Fibroblast of skin of scalp (primary cell): Measurements from ENCODE around the gene C3. TPM values are rescaled to one million over a fixed set of nuclear protein-coding genes. Genes with fewer than 3 reads are reported as not detected.
"Not testable (repeated sequence)": the region's sequence is repeated elsewhere in the genome, so short reads cannot be mapped to it uniquely, and the experiment has no call there.

Experiments
- DNase-seq: peaks from one replicate; pipeline ENCODE4 v3.0.0-alpha.2; 2013
- polyA plus RNA-seq, 2 experiments: library from polyadenylated mRNA; unstranded; fragments of 120-200 nt; gene quantifications; one replicate each; pipeline ENCODE4 v1.2.1, GENCODE V29; 2013; ENCODE audit not compliant: insufficient read length in 2 of 2

Gene C3
- polyA plus RNA-seq (2013, experiment 1 of 2; ENCODE audit: insufficient read length): 0.55 TPM
- 3.3 TPM for polyA plus RNA-seq (2013, experiment 2 of 2; ENCODE audit: insufficient read length)

DNA sequence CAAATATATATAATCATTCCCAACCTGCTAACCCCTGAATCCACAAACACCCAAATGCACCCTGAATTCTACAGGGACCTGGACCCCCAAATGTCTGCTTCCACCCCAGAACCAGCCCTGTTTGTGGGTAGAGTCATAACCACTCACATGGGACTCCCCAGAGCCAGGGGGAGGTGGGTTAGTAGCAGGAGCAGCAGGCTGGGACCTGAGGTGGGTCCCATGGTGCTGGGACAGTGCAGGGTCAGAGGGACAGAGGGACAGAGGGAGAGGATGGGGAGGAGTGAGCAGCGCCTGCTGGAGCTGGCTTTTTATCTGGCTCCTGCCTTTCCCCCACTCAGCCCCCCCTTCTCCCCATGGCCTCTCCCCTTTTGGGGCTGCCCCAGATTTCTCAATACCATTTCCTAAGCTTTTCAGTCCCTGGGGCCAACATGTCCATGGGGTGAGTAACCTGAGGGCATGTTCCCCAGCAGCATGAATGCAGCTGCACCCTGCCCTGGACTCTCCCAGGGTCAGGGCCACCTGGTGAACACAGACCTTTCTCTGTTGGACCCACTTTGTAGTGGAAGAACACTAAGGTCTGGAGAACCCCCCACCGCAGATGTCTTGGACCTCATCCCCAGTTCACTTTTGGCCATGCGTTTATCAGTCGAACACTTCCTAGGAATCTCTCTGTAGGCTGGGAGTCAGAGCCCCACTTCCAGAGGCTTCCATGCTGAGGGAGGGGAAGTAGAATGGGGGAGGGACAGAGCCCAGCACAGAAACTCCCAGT lies at the start of gene C3:
TSS of gene C3 (minus strand) at position 282 of the 769 bp plus-strand sequence. CDS start at position 221, 61 bp downstream.
- DNase-seq: no peak

DNA sequence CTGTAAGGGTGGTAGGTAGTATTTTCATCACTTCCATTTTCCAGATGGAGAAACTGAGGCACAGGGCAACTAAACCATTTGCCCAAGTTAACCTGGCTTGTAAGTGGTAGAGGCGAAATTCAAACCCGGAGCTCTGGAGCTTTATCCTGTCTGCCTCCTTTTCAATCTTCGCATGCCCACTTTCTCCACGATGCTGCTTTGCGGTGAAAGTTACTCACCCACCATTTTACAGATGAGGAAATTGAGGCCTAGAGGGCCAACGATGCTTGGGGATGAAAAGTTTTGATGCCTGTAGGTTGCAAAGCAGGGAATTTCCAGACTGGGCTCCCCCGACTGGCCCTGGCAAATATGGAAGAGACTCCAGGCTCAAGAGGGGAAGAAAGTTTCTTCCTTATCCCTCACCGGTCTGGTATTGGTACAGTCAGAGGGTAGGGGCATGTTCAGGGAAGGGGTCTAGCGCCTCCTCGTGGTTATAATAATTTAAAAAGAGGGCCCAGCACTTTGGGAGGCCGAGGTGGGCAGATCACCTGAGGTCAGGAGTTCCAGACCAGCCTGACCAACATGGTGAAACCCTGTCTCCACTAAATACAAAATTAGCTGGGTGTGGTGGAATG lies 48.7 kb upstream of the C3 start:
- DNase-seq: peak; percentile 15

GRCh38 chr19:6768236-6768785 lies 47.9 kb upstream of the C3 start:
- no peak for DNase-seq

DNA sequence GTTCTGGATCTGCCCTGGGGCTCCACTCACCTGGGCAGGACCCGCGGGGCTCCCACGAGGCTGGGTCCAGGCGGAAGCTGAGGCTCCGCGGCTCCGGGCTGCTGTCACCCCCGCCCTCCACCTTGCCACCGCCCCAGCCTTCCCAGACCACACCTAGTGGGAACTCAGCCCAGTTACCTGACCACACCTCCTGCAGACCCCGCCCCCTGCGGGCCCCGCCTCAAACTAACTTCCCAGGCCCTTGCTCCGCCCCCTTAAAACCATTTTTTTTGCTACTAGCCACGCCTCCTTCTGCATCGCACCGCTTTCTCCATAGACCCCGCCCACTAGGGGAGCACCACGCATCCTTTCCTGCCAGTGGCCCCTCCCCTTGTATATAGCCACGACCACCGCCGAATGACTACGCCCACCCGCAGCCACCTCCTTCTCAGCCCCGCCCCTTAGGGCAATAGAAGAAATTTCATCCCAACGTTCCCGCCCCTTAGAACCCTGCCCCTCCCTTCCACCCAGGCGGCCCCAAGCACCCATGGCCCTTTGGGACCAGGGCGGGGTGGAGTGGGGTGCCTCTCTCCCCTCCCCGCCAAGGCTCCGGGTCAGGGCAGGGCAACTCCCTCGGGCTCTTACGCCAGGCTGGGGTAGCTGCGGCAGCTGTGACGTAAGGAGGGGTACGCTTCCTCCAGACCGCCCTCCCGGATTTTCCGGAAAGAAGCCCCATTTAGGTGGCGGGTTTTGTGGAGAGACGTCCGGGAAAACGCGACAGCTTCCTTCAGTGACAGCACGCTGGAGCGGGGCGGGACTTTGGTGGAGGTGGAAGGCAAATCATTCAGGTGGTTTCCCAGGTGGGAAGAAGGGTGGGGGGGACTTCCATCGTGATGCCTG lies 47.1 kb upstream of the C3 start, which contains the start of gene SH2D3A:
TSS of gene SH2D3A (minus strand) at position 79 of the 879 bp plus-strand sequence. CDS start 3,687 bp downstream, outside the sequence.
- peak; percentile 21 for DNase-seq

GRCh38 chr19:6767081-6767356 lies 46.6 kb upstream of the C3 start:
- DNase-seq: no peak

- no peak for DNase-seq
Measured at GRCh38 chr19:6766357-6767080, 46.1 kb upstream of the C3 start.

GRCh38 chr19:6765738-6766356 lies 45.4 kb upstream of the C3 start:
- DNase-seq: no peak

- DNase-seq: not testable (repeated sequence)
Measured at GRCh38 chr19:6762253-6762797, 41.9 kb upstream of the C3 start.

DNA sequence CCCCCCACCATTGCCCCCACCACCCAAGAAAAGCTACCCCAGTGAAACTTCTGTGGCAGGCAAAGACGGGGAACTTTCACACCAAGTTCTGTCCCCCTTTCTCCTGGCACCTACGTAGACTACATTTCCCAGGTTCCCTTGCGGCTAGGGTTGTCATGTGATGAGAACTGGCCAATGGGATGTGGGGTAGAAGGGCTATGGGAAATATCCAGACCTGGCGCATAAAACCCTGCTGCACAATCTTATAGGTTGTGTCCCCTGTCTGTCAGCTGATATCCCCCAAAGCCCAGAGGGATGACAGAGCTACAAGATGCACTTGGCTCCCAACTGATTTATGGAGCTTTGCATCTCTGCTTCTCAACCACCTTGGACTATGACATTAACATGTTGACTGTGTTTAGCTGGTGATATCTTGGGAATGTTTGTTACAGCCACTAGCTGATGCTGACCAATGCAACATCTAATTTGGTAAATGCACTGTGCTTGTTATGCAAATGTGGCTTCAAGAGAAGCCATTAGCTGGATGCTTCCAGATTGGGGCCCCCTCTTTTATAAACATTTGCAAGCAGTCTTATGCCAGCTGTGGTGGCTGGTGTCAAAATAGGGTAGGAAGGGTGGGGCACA lies 40.7 kb upstream of the C3 start:
- no peak for DNase-seq

DNA sequence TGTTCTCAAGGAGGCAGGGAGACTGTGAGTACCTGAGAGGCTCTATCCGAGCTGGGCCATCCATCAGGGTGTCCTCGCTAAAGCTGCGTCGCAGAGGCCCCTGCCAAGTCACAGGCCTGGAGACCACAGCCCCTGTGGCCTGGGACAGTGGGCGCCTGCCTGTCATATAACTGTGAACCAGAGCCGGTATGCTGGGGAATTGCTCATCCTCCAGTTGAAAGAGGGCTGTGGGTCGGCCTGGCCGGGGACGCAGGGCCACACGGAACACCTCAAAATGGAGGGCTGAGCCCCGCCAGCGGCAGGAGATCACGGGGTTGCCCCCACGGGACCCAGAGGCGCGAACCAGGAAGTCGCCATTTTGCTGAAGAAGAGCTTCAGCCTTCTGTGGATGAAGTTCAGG lies 40.2 kb upstream of the C3 start:
- DNase-seq: no peak

- no peak for DNase-seq
Measured at GRCh38 chr19:6754653-6755463, 34.4 kb upstream of the C3 start.

- no peak for DNase-seq
Measured at GRCh38 chr19:6754136-6754535, 33.7 kb upstream of the C3 start.

DNA sequence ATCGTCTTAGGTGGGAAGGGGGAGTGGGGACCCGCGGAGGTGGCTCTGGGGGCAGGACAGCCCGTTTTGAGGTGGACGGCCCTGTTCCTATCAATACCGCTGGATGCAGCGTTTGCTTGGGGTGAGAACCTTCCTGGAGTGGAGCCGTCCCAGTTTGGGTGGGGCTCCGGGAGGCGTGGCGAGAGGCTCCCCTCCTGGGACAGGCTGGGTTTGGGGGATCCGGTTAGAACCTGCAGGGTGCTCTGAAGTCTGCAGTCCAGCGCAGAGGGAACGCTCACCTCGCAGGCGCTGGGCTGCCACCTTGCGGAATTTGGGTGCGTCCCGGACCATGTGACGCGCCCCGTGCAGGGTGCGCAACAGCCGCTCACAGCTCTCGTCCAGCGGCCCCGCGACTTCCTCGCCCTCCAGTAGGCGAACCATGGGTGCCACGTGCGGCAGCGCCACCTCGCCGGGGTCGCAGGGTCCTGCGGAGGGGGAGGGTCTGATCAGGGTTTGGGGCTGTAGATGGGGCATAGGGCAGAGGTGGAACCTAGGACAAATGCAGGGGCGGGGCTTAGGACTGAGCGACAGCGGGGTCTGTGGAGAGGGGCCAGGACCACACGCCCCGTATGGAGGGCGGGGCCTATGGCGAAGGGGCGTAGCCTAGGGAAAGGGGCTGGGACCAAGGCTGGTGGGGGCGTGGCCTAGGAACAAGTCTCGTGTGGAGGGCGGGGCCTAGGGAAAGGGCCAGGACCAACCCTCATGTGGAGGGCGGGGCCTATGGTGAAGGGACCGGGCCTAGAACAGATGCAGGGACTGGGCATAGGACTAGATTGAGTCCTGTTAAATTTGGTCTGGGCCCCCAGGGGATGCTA lies 33.0 kb upstream of the C3 start:
- DNase-seq: peak; percentile 56

DNA sequence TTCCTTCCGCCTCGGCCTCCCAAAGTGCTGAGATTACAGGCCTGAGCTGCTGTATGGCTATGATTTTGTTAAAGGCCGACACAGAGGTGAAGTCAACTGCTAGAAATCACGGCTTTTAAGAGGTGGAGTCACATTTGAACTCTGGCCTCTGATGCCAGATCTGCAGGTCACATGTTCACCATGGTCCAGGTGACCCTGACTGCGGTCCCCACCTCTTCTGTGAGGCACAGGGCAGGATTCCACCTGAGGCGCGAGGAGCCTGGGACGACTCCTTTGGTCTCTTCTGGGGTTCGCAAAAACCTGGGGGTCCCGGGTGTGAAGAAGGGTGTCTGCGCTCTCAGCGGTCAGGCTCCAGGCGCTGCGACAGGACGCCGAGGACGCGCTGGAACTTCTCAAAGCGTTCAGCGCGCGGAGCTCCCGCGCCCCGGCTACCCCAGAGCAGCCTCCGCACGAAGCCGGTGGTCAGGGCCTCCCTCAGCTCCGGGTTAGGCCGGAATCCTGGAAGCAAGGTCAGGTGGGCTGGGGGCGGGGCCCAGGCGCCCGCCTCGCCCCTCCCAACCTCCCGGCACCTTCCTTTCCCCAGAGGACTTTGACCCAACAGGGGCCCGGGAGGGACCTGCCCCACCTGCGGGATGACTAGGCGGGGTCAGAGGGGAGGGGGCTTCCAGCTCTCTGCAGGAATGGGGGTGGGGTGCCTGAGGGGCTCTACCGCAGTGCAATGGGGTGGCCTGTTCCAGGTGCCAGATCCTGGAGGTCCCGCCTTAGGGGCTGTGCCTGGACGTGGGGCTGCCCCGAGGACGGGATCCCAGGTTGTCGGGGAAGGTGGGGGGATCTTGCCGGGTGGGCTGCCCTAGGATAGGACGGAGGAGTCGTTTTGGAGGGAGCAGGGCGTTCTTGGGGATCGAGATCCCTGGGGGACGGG lies 32.1 kb upstream of the C3 start:
- DNase-seq: no peak

- no peak for DNase-seq
Measured at GRCh38 chr19:6751189-6751588, 30.7 kb upstream of the C3 start.

- no peak for DNase-seq
Measured at GRCh38 chr19:6750062-6750461, 29.6 kb upstream of the C3 start.

DNA sequence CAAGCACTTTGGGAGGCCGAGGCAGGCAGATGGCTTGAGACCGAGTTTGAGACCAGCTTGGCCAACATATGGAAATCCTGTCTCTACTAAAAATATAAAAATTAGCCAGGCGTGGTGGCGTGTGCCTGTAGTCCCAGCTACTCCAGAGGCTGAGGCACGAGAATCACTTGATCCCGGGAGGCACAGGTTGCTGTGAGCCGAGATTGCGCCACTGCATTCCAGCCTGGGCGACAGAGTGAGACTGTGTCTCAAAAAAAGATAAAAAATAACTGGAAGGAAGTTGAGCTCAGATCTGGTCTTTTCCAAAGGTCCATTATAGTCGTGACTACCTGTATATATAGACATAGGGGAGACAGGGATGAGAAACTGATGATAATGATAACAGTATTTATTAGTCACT lies 28.1 kb upstream of the C3 start:
- not testable (repeated sequence) for DNase-seq

GRCh38 chr19:6745965-6746364 lies 25.5 kb upstream of the C3 start:
- DNase-seq: no peak
